ENCODE results near the gene PTPN13. TPM values are rescaled to one million over a fixed set of nuclear protein-coding genes. Genes with fewer than 3 reads are reported as not detected.
A peak's percentile ranks its signal among the peaks of the same experiment; 100 is the strongest.

PTPN13 gene, protein sequence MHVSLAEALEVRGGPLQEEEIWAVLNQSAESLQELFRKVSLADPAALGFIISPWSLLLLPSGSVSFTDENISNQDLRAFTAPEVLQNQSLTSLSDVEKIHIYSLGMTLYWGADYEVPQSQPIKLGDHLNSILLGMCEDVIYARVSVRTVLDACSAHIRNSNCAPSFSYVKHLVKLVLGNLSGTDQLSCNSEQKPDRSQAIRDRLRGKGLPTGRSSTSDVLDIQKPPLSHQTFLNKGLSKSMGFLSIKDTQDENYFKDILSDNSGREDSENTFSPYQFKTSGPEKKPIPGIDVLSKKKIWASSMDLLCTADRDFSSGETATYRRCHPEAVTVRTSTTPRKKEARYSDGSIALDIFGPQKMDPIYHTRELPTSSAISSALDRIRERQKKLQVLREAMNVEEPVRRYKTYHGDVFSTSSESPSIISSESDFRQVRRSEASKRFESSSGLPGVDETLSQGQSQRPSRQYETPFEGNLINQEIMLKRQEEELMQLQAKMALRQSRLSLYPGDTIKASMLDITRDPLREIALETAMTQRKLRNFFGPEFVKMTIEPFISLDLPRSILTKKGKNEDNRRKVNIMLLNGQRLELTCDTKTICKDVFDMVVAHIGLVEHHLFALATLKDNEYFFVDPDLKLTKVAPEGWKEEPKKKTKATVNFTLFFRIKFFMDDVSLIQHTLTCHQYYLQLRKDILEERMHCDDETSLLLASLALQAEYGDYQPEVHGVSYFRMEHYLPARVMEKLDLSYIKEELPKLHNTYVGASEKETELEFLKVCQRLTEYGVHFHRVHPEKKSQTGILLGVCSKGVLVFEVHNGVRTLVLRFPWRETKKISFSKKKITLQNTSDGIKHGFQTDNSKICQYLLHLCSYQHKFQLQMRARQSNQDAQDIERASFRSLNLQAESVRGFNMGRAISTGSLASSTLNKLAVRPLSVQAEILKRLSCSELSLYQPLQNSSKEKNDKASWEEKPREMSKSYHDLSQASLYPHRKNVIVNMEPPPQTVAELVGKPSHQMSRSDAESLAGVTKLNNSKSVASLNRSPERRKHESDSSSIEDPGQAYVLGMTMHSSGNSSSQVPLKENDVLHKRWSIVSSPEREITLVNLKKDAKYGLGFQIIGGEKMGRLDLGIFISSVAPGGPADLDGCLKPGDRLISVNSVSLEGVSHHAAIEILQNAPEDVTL (N-terminal part only)
- 1 to 10 TPM; 1.4 to 1.5 TPM for total RNA-seq

DNA sequence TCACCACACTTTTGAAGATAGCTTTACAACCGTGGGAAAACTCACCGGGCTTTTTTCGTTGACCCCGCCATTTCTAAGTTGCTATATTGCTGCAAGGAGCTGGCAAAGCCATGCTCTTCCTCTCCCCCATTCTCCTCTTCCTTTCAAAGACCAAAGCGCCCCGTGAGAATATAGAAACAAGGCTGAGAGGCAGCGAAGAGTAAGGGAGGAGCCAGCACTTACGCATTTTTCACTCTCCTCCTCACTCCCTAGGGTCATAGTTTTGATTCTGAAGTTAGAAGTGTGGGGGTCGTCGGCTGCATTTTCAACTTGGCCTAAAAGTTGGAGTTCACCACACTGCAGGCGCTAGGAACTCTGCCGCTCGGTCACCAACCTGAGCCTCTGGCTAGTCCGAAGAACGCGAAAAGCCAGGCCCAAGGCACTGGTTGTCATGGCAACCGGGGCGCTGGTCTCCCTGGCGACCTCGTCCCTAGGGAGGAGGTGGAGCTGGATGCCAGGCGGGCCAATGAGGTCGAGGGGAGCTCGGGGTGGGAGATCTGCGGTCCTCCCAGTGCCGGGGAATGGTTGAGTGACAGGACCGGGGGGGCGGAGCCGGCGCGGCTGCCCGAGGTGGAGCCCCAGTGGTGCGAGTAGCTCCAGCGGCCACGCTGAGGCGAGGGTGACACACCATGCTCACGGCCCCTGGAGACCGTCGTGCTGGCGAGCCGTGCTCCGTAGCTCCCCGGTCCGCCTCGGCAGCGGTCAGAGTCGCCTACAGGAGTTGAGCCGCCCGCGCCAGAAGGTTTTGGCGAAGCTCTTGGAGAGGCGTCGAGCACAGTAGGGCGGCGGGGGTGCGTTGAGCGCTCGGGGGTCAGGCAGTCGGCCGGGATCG, at the start of gene PTPN13:
Gene PTPN13, plus strand, starts transcription at position 628 of the 871 bp plus-strand sequence. CDS start 40,942 bp downstream, outside the sequence.
- H3K27me3 Mint-ChIP-seq, result peaks cover 33% of the 10 kb centered on the region
- POLR2A ChIA-PET, result interaction anchor here (0.5 to 0.7 kb wide), 2 partner anchors 13 to 127 kb away, joined by 3 to 7 read pairs; no protein-coding TSS in a partner anchor
- DNase-seq (peak; percentile 84), ATAC-seq (peak; percentile 91)
- H3K36me3 Mint-ChIP-seq (ENCODE audit: low read depth), result no peaks in the 10 kb centered on the region
- intact Hi-C loops (cut with DNase I, micrococcal nuclease), result loop anchor here (2.0 to 5.0 kb wide), 2 partner anchors 49 to 303 kb away; no protein-coding TSS in a partner anchor
- H3K4me3 Mint-ChIP-seq, result peak within 1 kb of the TSS; percentile 70
- CTCF ChIA-PET, result interaction anchor here (0.6 to 1.9 kb wide), 6 partner anchors 10 to 294 kb away, joined by 3 to 9 read pairs (median 4); no protein-coding TSS in a partner anchor
- H3K9me3 Mint-ChIP-seq (ENCODE audit: low read depth), result no peaks in the 10 kb centered on the region
- H3K4me1 Mint-ChIP-seq, result peaks cover 14% of the 10 kb centered on the region
- H3K27ac Mint-ChIP-seq, result peak within 1 kb of the TSS; percentile 16

DNA sequence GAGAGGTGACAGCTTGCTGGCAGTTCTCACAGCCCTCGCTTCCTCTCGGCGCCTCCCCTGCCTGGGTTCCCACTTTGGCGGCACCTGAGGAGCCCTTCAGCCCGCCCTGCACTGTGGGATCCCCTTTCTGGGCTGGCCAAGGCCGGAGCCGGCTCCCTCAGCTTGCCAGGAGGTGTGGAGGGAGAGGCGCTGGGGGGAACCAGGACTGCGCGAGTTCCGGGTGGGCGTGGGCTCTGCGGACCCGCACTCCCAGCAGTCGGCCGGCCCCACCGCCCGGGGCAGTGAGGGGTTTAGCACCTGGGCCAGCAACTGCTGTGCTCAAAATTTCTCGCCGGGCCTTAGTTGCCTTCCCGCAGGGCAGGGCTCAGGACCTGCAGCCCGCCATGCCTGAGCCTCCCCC, 47.0 kb upstream of the PTPN13 start:
- intact Hi-C loops (cut with DNase I, micrococcal nuclease), result no loop called here
- ATAC-seq, result no peak
- H3K9me3 Mint-ChIP-seq (ENCODE audit: low read depth), result no peaks in the 10 kb centered on the region
- H3K27ac Mint-ChIP-seq, result no peak overlapping the region
- no peaks in the 10 kb centered on the region for H3K36me3 Mint-ChIP-seq (ENCODE audit: low read depth)
- H3K4me3 Mint-ChIP-seq, result no peak overlapping the region
- H3K4me1 Mint-ChIP-seq, result peaks cover 22% of the 10 kb centered on the region
- CTCF ChIA-PET, result no interaction called here
- DNase-seq, result no peak
- H3K27me3 Mint-ChIP-seq, result no peaks in the 10 kb centered on the region
- POLR2A ChIA-PET, result interaction anchor here (0.6 kb wide), 1 partner anchor 20 kb away, joined by 5 read pairs; no protein-coding TSS in a partner anchor

DNA sequence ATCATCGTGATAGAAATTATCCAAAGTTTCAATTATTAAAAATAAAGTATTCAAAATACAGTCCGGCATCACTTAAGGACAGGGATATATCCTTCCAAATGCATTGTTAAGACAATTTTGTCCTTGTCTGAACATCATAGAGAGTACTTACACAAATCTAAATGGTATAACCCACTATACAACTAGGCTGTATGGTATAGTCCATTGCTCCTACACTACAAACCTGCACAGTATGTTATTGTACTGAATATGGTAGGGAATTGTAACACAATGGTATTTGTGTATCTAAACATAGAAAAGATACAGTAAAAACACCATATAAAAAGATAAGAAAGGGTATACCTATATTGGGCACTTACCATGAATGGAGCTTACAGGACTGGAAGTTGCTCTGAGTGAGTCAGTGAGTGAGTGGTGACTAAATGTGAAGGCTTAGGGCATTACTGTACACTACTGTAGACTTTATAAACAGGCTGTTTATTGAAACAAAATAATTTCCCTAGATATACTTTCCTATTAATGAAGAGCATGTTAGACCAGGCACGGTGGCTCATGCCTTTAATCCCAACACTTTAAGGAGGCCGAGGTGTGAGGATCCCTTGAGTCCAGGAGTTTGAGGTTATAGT, 44.8 kb upstream of the PTPN13 start:
- intact Hi-C loops (cut with DNase I, micrococcal nuclease), result no loop called here
- H3K4me1 Mint-ChIP-seq, result peaks cover 13% of the 10 kb centered on the region
- H3K27ac Mint-ChIP-seq, result no peak overlapping the region
- DNase-seq (no peak), ATAC-seq (no peak)
- POLR2A ChIA-PET, result no interaction called here
- no peak overlapping the region for H3K4me3 Mint-ChIP-seq
- H3K9me3 Mint-ChIP-seq (ENCODE audit: low read depth), result no peaks in the 10 kb centered on the region
- H3K36me3 Mint-ChIP-seq (ENCODE audit: low read depth), result no peaks in the 10 kb centered on the region
- no peaks in the 10 kb centered on the region for H3K27me3 Mint-ChIP-seq
- CTCF ChIA-PET, result no interaction called here

DNA sequence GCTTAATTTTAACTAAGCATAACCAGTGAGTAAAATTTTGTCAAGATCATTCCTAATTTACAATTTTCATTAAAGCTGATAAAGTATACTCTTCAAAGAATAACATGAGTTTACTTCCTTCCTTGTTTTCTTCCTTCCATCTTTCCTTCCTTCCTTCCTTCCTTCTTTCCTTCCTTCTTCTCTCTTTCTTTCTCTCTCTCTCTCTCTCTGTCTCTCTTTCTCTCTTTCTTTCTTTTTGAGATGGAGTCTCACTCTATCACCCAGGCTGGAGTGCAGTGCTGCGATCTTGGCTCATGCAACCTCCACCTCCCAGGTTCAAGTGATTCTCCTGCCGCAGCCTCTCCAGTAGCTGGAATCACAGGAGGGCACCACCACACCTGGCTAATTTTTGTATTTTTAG, 42.7 kb upstream of the PTPN13 start:
- ATAC-seq (no peak), DNase-seq (no peak)
- H3K4me3 Mint-ChIP-seq, result no peak overlapping the region
- peaks cover 4% of the 10 kb centered on the region for H3K4me1 Mint-ChIP-seq
- ChIA-PET CTCF (no interaction called here), POLR2A (no interaction called here)
- H3K36me3 Mint-ChIP-seq (ENCODE audit: low read depth), result no peaks in the 10 kb centered on the region
- no peaks in the 10 kb centered on the region for H3K9me3 Mint-ChIP-seq (ENCODE audit: low read depth)
- H3K27me3 Mint-ChIP-seq, result peaks cover 3% of the 10 kb centered on the region
- no peak overlapping the region for H3K27ac Mint-ChIP-seq
- intact Hi-C loops (cut with DNase I, micrococcal nuclease), result no loop called here

DNA sequence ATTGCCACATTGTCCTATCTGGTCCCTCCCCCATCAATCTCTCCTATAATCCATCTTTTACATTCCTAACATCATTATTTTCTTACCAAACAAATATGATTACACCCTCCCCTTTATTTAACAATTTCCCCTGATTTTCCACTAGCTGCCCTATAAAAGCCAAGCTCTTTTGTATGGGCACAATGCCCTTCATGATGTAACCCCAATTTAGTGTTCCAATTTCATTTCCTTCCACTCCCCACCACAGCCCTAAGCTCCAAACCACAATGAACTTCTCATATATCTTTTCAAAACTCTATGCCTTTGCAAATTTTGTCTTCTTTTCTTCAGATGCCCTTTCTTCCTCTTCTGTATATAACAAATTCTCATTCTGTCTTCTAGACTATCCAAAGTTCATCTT, 39.5 kb upstream of the PTPN13 start:
- ATAC-seq (no peak), DNase-seq (no peak)
- POLR2A ChIA-PET, result no interaction called here
- intact Hi-C loops (cut with DNase I, micrococcal nuclease), result no loop called here
- peaks cover 8% of the 10 kb centered on the region for H3K4me1 Mint-ChIP-seq
- H3K27me3 Mint-ChIP-seq, result peaks cover 3% of the 10 kb centered on the region
- H3K4me3 Mint-ChIP-seq, result no peak overlapping the region
- H3K9me3 Mint-ChIP-seq (ENCODE audit: low read depth), result no peaks in the 10 kb centered on the region
- H3K36me3 Mint-ChIP-seq (ENCODE audit: low read depth), result no peaks in the 10 kb centered on the region
- H3K27ac Mint-ChIP-seq, result no peak overlapping the region
- CTCF ChIA-PET, result no interaction called here

DNA sequence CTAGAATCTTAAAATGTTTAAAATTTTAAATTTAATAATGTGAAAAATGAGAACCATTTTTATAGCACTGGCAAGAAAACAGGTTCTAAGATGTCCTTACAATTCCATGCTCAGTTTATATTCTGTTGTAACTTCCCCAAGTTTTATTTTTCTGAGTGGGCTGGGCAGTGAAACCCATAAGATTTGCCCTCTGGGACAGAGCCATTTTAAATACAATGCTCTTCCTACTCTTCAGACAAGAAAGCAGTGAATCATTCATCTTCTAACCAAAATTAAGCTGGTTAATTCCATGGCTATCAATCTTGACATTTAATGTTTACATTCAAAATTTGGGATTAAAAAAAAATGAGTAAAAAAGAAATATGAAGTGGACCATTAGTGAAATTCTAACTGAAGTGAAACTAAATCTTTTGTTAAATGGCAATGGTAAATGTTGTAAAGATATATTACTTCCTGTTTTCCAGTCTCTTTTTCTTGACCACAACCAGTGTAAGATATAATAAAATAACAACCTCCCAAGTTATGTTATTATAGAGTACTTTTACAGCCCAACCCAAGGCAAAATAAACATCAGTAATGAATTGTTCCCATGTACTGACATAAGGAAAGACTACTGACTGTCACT, 37.2 kb upstream of the PTPN13 start:
- DNase-seq (no peak), ATAC-seq (no peak)
- intact Hi-C loops (cut with DNase I, micrococcal nuclease), result no loop called here
- Mint-ChIP-seq H3K4me3 (no peak overlapping the region), H3K36me3 (ENCODE audit: low read depth) (no peaks in the 10 kb centered on the region), H3K27me3 (peaks cover 3% of the 10 kb centered on the region), H3K9me3 (ENCODE audit: low read depth) (no peaks in the 10 kb centered on the region), H3K27ac (no peak overlapping the region), H3K4me1 (peaks cover 8% of the 10 kb centered on the region)
- POLR2A ChIA-PET, result no interaction called here
- CTCF ChIA-PET, result no interaction called here

DNA sequence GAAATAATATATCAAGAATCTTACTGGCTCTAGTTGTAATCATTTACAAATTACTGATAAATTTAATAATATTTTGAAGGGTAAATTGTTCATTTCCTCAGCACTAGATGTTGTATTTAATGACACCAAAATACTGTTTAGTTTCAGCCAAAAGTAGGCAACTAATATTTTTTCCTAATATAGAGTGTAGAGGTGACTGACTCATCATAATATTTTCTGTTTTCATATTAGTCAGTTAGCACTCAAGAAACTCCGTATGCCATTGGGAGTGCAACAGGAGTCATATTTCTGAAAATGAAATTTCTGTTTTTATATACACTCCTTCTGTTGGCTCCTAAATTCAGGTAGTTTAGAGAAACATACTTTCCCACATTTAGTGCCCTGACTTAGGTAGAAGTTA, 36.6 kb upstream of the PTPN13 start:
- Mint-ChIP-seq H3K9me3 (ENCODE audit: low read depth) (no peaks in the 10 kb centered on the region), H3K27ac (no peak overlapping the region), H3K4me3 (no peak overlapping the region), H3K27me3 (peaks cover 3% of the 10 kb centered on the region), H3K36me3 (ENCODE audit: low read depth) (no peaks in the 10 kb centered on the region), H3K4me1 (peaks cover 8% of the 10 kb centered on the region)
- intact Hi-C loops (cut with DNase I, micrococcal nuclease), result no loop called here
- ATAC-seq (peak; percentile 39), DNase-seq (no peak)
- POLR2A ChIA-PET, result no interaction called here
- CTCF ChIA-PET, result no interaction called here

DNA sequence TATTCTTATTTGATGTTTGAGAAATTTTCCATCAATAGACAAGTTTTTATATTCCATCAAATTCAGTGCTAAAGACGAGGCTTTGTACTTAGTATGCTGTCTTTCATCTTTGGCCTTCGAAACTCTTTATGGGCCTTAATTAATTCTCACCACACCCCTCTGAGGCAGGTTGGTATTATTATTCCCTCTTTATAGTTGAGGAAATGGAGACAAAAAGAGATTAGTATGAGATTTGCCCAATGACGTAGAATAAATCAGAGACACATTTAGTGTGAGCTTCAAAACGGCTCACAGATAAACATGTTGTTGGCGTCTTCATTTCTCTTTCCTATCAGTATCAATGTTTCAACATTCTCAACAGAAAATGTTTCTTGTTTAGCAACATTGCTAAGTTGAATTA, 35.9 kb upstream of the PTPN13 start:
- no peak overlapping the region for H3K27ac Mint-ChIP-seq
- no peaks in the 10 kb centered on the region for H3K9me3 Mint-ChIP-seq (ENCODE audit: low read depth)
- ChIA-PET POLR2A (no interaction called here), CTCF (interaction anchor here (0.6 to 0.7 kb wide), 2 partner anchors 28 to 36 kb away, joined by 3 read pairs; partner anchors contain the start of gene PTPN13)
- H3K27me3 Mint-ChIP-seq, result peaks cover 3% of the 10 kb centered on the region
- H3K36me3 Mint-ChIP-seq (ENCODE audit: low read depth), result no peaks in the 10 kb centered on the region
- ATAC-seq (no peak), DNase-seq (no peak)
- no peak overlapping the region for H3K4me3 Mint-ChIP-seq
- peaks cover 8% of the 10 kb centered on the region for H3K4me1 Mint-ChIP-seq
- intact Hi-C loops (cut with DNase I, micrococcal nuclease), result no loop called here

DNA sequence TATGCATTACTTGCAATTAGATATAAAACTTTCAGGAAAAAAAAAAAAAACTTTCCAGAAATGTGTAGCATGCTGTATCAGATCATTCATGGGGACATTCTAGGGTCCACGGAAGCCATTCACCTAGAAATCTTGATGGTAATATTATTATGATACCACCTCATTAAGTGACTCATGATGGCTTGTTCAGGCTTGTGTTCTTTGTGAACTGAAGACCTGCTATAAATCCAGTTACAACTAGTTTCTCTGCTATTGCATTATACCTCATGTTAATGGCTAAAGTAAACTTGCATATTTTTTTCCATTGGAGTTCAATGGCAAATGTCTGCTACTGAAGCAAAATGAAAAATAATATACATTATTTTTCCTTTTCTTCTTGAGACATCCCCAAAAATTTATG, 35.3 kb upstream of the PTPN13 start:
- Mint-ChIP-seq H3K27me3 (peaks cover 3% of the 10 kb centered on the region), H3K36me3 (ENCODE audit: low read depth) (no peaks in the 10 kb centered on the region), H3K27ac (no peak overlapping the region), H3K4me1 (peaks cover 8% of the 10 kb centered on the region), H3K4me3 (no peak overlapping the region), H3K9me3 (ENCODE audit: low read depth) (no peaks in the 10 kb centered on the region)
- ChIA-PET CTCF (interaction anchor here (0.6 to 0.7 kb wide), 2 partner anchors 28 to 36 kb away, joined by 3 read pairs; partner anchors contain the start of gene PTPN13), POLR2A (no interaction called here)
- intact Hi-C loops (cut with DNase I, micrococcal nuclease), result no loop called here
- DNase-seq (no peak), ATAC-seq (no peak)

DNA sequence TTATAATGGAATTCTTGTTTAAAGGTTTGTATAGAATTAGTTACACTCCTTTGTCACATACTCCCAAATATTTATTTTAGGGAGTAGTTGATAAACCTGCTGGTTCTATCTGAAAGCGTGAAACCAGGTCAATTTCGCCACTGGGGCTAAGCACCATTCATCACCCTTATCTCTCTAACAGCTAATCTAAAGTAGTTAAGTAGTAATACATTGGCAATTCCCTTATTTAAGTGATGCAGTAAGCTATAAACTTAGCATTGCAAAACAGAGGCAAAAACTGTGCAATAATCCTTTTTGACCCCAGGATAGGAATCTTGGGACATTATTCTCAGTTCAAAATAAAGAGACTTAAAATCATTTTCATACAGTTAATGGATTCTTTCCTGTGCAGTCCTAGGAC, 33.7 kb upstream of the PTPN13 start:
- Mint-ChIP-seq H3K9me3 (ENCODE audit: low read depth) (no peaks in the 10 kb centered on the region), H3K27ac (no peak overlapping the region)
- no peak for DNase-seq

More for the DNA sequence above, 33.7 kb upstream of the PTPN13 start:
- intact Hi-C loops (cut with DNase I, micrococcal nuclease), result no loop called here
- no peak for ATAC-seq
- Mint-ChIP-seq H3K36me3 (ENCODE audit: low read depth) (no peaks in the 10 kb centered on the region), H3K27me3 (no peaks in the 10 kb centered on the region), H3K4me1 (peaks cover 4% of the 10 kb centered on the region), H3K4me3 (no peak overlapping the region)
- ChIA-PET CTCF (interaction anchor here (0.5 to 1.6 kb wide), 2 partner anchors 50 to 62 kb away, joined by 3 to 5 read pairs; no protein-coding TSS in a partner anchor), POLR2A (no interaction called here)

All from activated CD4-positive, alpha-beta T cell treated with anti-CD3 and anti-CD28 coated beads for 36 hours (primary cell).